Amniotic epithelial cell (primary cell): ENCODE data around the gene RPL13.

ENCODE experiments used
- DNase-seq: peaks from one replicate; pipeline ENCODE4 v3.0.0-alpha.2; 2010; ENCODE audit warnings: low read depth

The RPL13 gene

GRCh38 chr16:89560378-89561141 is at the start of gene RPL13:
Gene RPL13, plus strand, starts transcription at chr16:89560682. Its CDS starts 278 bp downstream, at chr16:89560960.
- DNase-seq: peak; percentile 95

GRCh38 chr16:89511374-89511773 is 49.1 kb upstream of the RPL13 start:
- DNase-seq: no peak

GRCh38 chr16:89512453-89512852 is 48.0 kb upstream of the RPL13 start:
- no peak for DNase-seq

- no peak for DNase-seq
Observed at GRCh38 chr16:89517128-89517527, 43.4 kb upstream of the RPL13 start.

GRCh38 chr16:89519881-89520280 is 40.6 kb upstream of the RPL13 start:
- DNase-seq: no peak

GRCh38 chr16:89522287-89522686 is 38.2 kb upstream of the RPL13 start:
- no peak for DNase-seq

GRCh38 chr16:89523680-89524344 is 36.7 kb upstream of the RPL13 start:
- DNase-seq: no peak

GRCh38 chr16:89525146-89525913 is 35.2 kb upstream of the RPL13 start:
- no peak for DNase-seq

GRCh38 chr16:89529097-89529496 is 31.4 kb upstream of the RPL13 start:
- no peak for DNase-seq

- no peak for DNase-seq
Observed at GRCh38 chr16:89530401-89531381, 29.8 kb upstream of the RPL13 start.

GRCh38 chr16:89531821-89532526 is 28.5 kb upstream of the RPL13 start:
- DNase-seq: no peak

GRCh38 chr16:89534252-89534756 is 26.2 kb upstream of the RPL13 start:
- DNase-seq: peak; percentile 84

- DNase-seq: no peak
Observed at GRCh38 chr16:89536371-89536770, 24.1 kb upstream of the RPL13 start.

GRCh38 chr16:89536886-89537548 is 23.5 kb upstream of the RPL13 start:
- no peak for DNase-seq

GRCh38 chr16:89537549-89537925 is 22.9 kb upstream of the RPL13 start:
- DNase-seq: no peak

- no peak for DNase-seq
Observed at GRCh38 chr16:89538286-89538685, 22.2 kb upstream of the RPL13 start.

- DNase-seq: no peak
Observed at GRCh38 chr16:89540557-89540956, 19.9 kb upstream of the RPL13 start.

GRCh38 chr16:89541792-89542191 is 18.7 kb upstream of the RPL13 start:
- no peak for DNase-seq

GRCh38 chr16:89544113-89544512 is 16.4 kb upstream of the RPL13 start:
- DNase-seq: no peak

GRCh38 chr16:89544713-89545043 is 15.8 kb upstream of the RPL13 start:
- no peak for DNase-seq
